SIG-M5 (cell line): ENCODE measurements around the gene ACBD5.

Experiments used
- DNase-seq: peaks from one replicate; lab custom pipeline; 2025; lab: John Stamatoyannopoulos, UW

Gene ACBD5

GRCh38 chr10:27152687-27153086 is 87.9 kb downstream of the ACBD5 start:
- DNase-seq = no peak

GRCh38 chr10:27150261-27150660 is 90.3 kb downstream of the ACBD5 start:
- DNase-seq = no peak

- DNase-seq = no peak
These were observed 92.9 kb downstream of the ACBD5 start for GRCh38 chr10:27147701-27148100.

DNA sequence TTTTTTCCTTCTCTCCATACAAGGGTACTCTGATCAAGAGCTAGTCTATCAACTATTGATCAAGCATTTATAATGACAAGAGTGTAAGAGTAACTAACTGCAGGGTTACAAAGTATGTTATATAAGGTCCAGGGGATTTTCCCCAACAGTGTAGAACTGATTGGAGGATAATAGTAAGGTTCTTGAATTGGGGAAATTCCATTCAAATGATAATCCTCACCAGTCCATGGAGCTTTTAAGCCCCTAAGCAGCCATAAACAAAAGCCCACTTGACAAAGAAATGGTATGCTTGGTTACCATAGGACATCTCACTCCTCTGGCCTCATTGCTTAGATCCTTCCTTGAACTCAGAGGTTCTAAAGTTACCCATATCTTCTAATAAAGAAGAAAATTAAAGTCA is 94.7 kb downstream of the ACBD5 start:
- no peak for DNase-seq
